Panc1 (cell line): ENCODE data around the gene PDGFD. TPM values are rescaled to one million over a fixed set of nuclear protein-coding genes. Genes with fewer than 3 reads are reported as not detected.

Experiments
- ATAC-seq: fragments of 200-7000 bp; cut with Tn5 transposase; 2 replicates; pipeline ENCODE4 v1.9.1; 2020; ENCODE audit warnings: mild to moderate bottlenecking, moderate library complexity
- BruUV-seq: library from RNA; stranded (reverse); fragments of 400-500 nt; replicated peaks from 2 replicates; lab custom pipeline; 2021; lab: Mats Ljungman, UMichigan
- CTCF ChIA-PET: fragments of 300-600 bp; sonication (Branson Sonifier 250); formaldehyde crosslinking; loops from one replicate; lab custom pipeline; 2022; ENCODE audit warnings: antibody characterized with exemption; lab: Charles Lee
- POLR2A ChIA-PET: fragments of 300-600 bp; sonication (Branson Sonifier 250); formaldehyde crosslinking; loops from one replicate; lab custom pipeline; 2022; ENCODE audit warnings: antibody characterized with exemption; lab: Charles Lee
- DNase-seq: peaks from one replicate; pipeline ENCODE4 v3.0.0-alpha.2; 2010; ENCODE audit warnings: low read depth, low spot score
- H3K27ac ChIP-seq: 2 replicates; pipeline ENCODE4 v1.5.1; 2011; ENCODE audit warnings: mild to moderate bottlenecking, low read length, inconsistent platforms
- H3K27me3 ChIP-seq: fragments of 200-500 bp; sonication (Bioruptor generic); 2 replicates; pipeline ENCODE4 v1.6.0; 2014; ENCODE audit warnings: low read length, inconsistent platforms; ENCODE audit not compliant: control insufficient read depth, insufficient read depth
- H3K36me3 ChIP-seq: fragments of 200-500 bp; sonication (Bioruptor generic); 2 replicates; pipeline ENCODE4 v1.5.1; 2014; ENCODE audit warnings: inconsistent platforms, mild to moderate bottlenecking, low read length, moderate library complexity; ENCODE audit not compliant: control insufficient read depth, insufficient read depth
- H3K4me1 ChIP-seq: 2 replicates; pipeline ENCODE4 v1.5.1; 2011; ENCODE audit warnings: inconsistent platforms, mild to moderate bottlenecking, low read length, moderate library complexity; ENCODE audit not compliant: control insufficient read depth, insufficient read depth
- H3K4me3 ChIP-seq, 2 experiments: 2 replicates each; pipeline ENCODE4 v1.5.1; 2011 to 2012; ENCODE audit warnings: low read depth in 2 of 2, low read length in 2 of 2, mild to moderate bottlenecking in 2 of 2, inconsistent platforms in 1 of 2, moderate library complexity in 1 of 2
- H3K9me3 ChIP-seq: fragments of 200-500 bp; sonication (Bioruptor generic); 2 replicates; pipeline ENCODE4 v1.5.1; 2014; ENCODE audit warnings: low read depth, mild to moderate bottlenecking, inconsistent platforms, low read length, moderate library complexity; ENCODE audit not compliant: control insufficient read depth, insufficient read depth
- CTCF ChIP-seq: fragments of 450-650 bp; IDR thresholded peaks from 2 replicates; pipeline ENCODE4 v1.5.1; 2017; ENCODE audit warnings: mild to moderate bottlenecking
- POLR2AphosphoS5 ChIP-seq: IDR thresholded peaks from 2 replicates; pipeline ENCODE4 v1.6.1; 2012; ENCODE audit warnings: mild to moderate bottlenecking, low read depth, low read length, moderate library complexity
- SIN3A ChIP-seq: IDR thresholded peaks from 2 replicates; pipeline ENCODE4 v1.6.1; 2012; ENCODE audit warnings: low read depth, mild to moderate bottlenecking, low read length, moderate library complexity, borderline replicate concordance; ENCODE audit not compliant: insufficient read depth
- TCF7L2 ChIP-seq: IDR thresholded peaks from 2 replicates; pipeline ENCODE4 v1.6.1; 2011; ENCODE audit warnings: mild to moderate bottlenecking, low read depth, low read length, inconsistent platforms
- in situ Hi-C: cut with HindIII; loops from 2 replicates; pipeline ENCODE4 v1.10.0; 2016; ENCODE audit warnings: low sequenced_read_pairs, low pct_unique_long_range_greater_than_20kb
- intact Hi-C: fragments of 100-400 bp; cut with micrococcal nuclease; formaldehyde crosslinking; loops from one replicate; pipeline ENCODE4 v1.10.0; 2022; ENCODE audit not compliant: unreplicated experiment
- total RNA-seq: library from RNA; stranded (reverse); gene quantifications from one replicate; pipeline ENCODE4 v1.2.1, GENCODE V29; 2021; ENCODE audit not compliant: unreplicated experiment
- TF ChIP-seq, protein P1 (sequence below), 2 experiments: IDR thresholded peaks; 2 replicates each; pipeline ENCODE4 v1.6.1; 2011 to 2012; ENCODE audit warnings: low read depth in 2 of 2, control low read depth in 1 of 2, low read length in 1 of 2, mild to moderate bottlenecking in 1 of 2, moderate library complexity in 1 of 2; ENCODE audit not compliant: insufficient read depth in 1 of 2

The PDGFD gene
- total RNA-seq, 1 experiment from 2014 or later, result 1.3 TPM

GRCh38 chr11:104124979-104125378 lies 39.0 kb downstream of the PDGFD start:
- CTCF ChIA-PET, result no interaction called here

GRCh38 chr11:104122836-104123235 lies 41.1 kb downstream of the PDGFD start:
- no peak overlapping the region for H3K27ac ChIP-seq
- in situ Hi-C loops (no loop called here), intact Hi-C loops (no loop called here)
- no peaks in the 10 kb centered on the region; the same call in 1 of the 2 replicates for H3K9me3 ChIP-seq
- ChIA-PET CTCF (no interaction called here), POLR2A (no interaction called here)
- DNase-seq, result no peak
- no peak for ATAC-seq
- no TSS peak for BruUV-seq
- H3K36me3 ChIP-seq, result no peaks in the 10 kb centered on the region
- H3K4me3 ChIP-seq, result no peak overlapping the region
- TF ChIP-seq, protein P1, sequence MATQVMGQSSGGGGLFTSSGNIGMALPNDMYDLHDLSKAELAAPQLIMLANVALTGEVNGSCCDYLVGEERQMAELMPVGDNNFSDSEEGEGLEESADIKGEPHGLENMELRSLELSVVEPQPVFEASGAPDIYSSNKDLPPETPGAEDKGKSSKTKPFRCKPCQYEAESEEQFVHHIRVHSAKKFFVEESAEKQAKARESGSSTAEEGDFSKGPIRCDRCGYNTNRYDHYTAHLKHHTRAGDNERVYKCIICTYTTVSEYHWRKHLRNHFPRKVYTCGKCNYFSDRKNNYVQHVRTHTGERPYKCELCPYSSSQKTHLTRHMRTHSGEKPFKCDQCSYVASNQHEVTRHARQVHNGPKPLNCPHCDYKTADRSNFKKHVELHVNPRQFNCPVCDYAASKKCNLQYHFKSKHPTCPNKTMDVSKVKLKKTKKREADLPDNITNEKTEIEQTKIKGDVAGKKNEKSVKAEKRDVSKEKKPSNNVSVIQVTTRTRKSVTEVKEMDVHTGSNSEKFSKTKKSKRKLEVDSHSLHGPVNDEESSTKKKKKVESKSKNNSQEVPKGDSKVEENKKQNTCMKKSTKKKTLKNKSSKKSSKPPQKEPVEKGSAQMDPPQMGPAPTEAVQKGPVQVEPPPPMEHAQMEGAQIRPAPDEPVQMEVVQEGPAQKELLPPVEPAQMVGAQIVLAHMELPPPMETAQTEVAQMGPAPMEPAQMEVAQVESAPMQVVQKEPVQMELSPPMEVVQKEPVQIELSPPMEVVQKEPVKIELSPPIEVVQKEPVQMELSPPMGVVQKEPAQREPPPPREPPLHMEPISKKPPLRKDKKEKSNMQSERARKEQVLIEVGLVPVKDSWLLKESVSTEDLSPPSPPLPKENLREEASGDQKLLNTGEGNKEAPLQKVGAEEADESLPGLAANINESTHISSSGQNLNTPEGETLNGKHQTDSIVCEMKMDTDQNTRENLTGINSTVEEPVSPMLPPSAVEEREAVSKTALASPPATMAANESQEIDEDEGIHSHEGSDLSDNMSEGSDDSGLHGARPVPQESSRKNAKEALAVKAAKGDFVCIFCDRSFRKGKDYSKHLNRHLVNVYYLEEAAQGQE (IDR thresholded peaks at IDR 0.05; ENCODE audit: insufficient read depth in 1 of 2, low read depth in 2 of 2, low read length in 1 of 2), result no peak
- TF ChIP-seq POLR2AphosphoS5, result no peak
- no peaks in the 10 kb centered on the region for H3K27me3 ChIP-seq
- no peaks in the 10 kb centered on the region for H3K4me1 ChIP-seq

More at GRCh38 chr11:104124979-104125378, 39.0 kb downstream of the PDGFD start:
- ATAC-seq, result no peak
- Histone ChIP-seq H3K36me3 (no peaks in the 10 kb centered on the region), H3K9me3 (no peaks in the 10 kb centered on the region), H3K4me1 (no peaks in the 10 kb centered on the region), H3K27me3 (no peaks in the 10 kb centered on the region), H3K27ac (no peak overlapping the region), H3K4me3 (no peak overlapping the region)
- intact Hi-C loops, result no loop called here
- in situ Hi-C loops, result no loop called here
- POLR2A ChIA-PET, result no interaction called here
- TF ChIP-seq, protein P1 (IDR thresholded peaks at IDR 0.05; ENCODE audit: insufficient read depth in 1 of 2, low read depth in 2 of 2, low read length in 1 of 2), result no peak
- no peak for TF ChIP-seq CTCF
- no peak for TF ChIP-seq POLR2AphosphoS5
- TF ChIP-seq TCF7L2, result no peak
- TF ChIP-seq SIN3A, result no peak
- BruUV-seq, result no TSS peak
- DNase-seq, result no peak
